ENCODE results near the gene CHID1.
A peak's percentile ranks its signal among the peaks of the same experiment; 100 is the strongest.

Gene CHID1

GRCh38 chr11:849951-850774 lies 60.4 kb downstream of the CHID1 start:
- peak; percentile 67 for DNase-seq (ENCODE audit: low spot score)

DNA sequence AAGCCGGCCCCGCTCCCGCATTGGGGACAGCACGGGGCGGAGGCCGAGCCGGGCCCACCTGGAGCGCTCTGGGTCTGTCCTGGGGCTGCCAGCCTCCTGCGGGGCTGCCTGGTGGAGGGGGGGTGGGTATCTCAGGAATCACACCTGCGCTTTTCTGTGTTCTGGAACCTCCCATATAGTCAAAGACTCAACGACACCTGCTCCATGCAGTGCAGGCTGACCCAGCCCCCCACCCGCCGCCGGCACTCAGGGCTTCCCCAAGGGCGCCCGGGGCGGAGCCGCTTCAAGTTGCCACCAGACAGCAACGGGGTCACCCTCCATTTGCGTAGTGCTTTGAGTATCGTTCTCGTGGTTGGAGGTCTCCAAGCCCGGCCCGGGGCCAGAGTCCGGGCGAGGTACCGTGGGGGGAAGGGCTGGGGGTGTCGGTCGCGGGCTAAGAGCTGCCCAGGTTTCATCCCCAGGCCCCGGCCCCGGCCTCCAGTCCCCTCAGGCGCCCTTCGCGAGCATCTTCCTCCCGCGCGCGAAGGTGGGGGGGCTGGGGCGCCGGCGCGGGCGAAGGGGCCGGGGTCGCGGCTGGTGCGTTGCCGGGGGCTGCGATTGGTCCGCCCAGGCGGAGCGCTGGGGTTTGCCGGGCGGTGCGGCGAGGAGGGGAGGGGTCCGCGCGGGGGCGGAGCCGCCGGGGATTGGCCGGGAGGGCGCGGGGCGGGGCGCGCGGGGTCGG lies 61.3 kb downstream of the CHID1 start:
- DNase-seq (ENCODE audit: low spot score) = peak; percentile 89

DNA sequence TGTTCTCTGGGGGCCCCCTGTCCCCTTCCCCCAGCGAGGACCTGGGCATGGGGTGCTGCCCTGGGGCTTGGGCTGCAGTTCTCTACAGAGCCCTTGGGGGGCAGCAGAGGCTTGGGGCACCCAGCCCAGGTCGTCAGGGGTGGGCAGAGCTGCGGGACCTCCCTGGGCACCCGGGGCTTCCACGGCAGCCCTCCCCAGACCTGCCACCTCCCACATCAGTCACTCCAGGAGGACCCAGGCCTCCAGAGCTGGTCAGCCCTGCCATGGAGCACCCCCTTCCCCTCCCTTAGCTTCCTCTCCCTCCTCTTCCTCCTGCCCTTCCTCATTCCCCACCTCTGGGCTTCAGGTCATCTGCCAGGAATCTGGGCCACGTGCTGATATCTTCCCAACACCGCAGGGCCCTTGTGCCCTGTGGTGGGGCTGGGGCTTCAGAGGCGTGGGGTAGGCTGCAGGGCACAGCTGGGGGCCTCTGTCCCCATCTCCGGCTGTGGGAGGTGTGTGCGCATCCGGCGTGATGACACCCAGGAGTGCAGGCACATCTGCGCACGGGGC lies 62.2 kb downstream of the CHID1 start:
- peak; percentile 74 for DNase-seq (ENCODE audit: low spot score)

GRCh38 chr11:847876-848275 lies 62.7 kb downstream of the CHID1 start:
- DNase-seq (ENCODE audit: low spot score) = no peak

DNA sequence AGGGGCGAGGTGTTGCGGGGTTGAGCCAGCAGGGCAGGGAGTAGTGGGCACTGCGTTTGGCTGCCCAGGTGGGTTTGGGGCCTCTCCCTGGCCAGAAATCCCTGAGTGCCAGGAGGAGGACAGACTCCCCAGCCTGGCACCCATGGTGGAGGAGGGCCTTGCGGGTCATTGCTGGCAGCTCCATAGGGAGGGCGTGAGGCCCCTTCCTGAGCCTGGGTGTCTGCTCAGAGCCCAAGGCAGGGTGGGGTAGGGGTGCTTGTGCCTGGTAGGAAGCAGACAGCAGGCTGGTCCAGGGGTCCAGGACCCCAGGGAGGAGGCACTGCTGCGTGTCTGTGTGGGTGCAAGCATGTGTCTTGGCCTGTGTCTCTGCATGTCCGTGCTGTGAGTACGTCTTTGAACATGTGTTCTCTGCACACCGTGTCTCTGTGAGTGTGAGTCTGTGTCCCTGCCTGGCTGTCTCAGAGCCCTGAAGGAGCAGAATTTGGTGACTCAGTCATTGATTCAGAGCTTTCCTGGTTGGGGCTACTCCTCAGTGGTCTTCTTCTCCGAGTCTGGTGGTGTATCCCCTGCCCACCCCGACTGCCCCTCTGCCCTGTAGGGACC lies 64.0 kb downstream of the CHID1 start:
- no peak for DNase-seq (ENCODE audit: low spot score)

DNA sequence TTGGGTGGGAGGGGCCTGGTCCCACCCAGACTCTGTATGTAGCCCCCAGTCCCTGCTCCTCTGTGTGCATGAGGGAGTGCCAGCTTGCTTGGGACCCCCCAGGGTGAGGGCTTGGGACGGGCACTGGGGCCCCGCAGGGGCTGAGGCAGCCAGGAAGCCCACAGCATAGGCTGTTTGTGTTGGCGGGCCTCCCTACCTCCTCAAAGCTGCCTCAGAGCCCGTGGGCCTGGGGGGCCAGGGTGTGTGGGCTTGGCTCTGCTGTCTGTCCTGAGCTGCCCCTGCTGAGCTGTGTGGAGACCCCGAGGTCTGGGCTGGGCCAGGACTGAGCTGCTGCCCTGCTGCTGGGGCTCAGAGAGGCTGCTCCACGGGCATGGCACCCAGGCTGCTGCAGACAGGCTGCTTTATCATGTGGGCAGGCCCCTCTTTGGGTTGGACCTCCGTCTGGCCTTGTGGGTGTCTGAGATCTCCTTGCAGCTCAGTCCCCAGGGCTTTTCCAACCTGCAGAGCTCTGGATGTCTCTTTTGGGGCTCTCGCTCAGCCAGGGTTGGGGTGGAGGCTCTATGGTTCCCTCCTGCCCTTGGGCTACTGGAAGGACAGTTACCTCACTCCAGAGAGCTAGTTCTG lies 64.6 kb downstream of the CHID1 start:
- no peak for DNase-seq (ENCODE audit: low spot score)

DNA sequence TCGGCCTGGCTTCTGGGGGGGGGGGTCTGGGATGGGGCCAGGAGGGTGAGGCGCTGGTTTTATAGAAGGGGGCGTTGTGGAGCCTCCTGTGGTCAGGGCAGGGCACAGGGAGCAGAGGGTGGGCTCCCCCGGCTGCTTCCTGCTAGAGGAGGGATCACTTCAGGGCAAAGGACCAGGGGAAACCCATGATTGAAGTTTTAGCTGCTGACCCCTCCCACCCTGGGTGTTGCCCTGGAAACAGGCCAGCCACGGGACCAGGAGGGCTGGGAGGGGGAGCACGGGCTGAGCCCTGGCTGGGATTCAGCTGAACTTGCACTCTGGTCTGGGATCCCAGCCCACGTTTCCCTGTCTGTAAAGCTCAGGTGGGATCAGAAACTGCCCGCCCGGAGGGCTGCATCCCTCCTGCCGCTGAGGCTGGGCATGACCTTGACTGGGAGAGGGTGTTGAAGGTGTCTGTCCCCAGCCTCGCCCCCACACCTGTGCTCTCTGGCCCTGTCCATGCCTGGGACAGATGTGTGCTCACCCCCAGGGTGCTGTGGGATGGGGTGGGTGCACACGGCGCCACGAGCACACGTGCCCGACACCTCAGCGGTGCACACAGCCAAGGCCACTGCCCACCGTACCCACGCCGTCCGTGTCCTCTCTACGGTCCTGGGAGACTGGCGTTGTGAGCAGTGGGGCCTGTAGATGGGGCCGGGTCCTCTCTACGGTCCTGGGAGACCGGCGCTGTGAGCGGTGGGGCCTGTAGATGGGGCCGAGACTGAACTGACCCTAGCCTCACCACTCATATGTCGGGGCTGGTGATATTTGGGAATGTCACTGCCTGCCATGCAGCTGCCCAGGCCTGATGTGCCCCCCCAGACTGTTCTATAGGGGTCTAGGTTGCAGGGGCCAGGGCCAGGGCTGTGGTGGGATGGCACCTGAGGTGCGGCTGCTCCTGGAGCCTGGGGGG lies 65.6 kb downstream of the CHID1 start:
- peak; percentile 84 for DNase-seq (ENCODE audit: low spot score)

DNA sequence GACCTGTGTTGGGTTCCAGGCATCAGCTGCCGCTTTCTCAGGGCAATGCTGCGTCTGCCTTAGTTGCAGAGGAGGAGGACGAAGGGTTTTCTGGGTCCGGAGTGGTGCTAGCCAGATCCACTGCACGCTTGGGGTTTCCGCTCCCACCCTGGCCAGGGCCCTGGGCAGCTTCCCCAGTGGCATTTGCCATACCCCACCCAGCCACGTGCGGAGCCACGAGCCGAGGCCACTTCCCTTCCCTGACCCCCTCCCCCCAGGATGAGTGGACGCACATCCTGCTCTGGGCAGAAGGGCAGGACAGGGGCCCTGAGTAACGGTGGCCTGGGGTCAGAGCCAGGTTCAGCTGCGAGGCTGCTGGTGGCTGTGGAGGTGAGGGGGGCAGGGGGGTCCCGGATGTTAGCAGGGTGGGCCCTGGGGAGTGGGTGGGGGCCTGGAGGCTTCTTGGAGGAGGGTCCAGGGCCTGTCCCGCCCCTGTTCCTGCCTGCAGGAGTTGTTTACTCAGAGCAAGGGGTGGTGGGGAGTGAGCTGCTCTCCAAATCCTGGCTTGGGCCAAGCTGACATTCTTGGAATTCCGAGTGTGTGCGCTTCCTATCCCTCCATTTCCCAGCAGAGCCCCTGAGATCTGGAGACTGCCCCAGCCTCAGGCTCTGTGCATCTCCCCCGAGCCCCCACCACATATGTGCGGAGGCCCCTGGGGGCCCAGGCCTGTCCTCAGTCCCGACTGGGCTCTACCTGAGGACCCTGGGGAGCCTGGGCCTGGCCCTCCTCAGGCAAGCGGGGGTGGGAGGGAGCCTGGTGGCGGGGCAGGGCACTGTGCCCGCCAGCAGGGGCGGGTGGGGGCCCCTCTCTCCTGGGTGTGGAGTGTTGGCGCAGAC lies 66.6 kb downstream of the CHID1 start:
- DNase-seq (ENCODE audit: low spot score) = peak; percentile 85

DNA sequence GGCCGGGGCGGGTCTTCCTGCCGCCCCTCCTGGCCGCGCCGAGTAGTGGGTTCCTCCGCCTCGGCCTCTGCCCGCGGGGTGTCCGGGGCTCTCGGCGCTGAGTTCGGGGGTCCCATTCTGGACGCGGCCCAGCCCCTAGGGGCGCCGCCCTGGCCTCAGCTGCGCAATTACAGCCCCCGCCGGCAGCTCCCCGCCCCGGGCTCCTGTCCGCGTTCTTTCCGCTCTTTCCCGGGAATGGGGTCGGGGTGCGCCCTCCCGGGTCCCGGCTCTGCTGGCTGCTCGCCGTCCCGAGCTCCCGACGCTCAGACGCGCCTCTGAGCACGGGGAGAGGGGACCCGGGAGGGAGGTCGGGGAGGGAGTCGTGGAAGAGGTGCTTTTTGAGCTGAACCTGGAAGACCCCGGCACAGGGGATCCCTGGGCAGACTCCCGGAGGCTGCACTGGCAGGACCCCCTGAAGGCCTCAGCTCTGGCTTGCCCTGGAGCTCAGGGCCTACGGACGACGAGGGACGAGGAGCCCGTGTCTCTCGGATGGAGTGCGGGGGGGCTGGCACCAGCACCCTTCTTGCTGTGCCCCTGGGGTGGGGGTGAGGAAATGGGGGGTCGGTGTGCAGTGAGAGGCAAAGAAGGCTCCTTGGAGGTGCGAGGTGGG lies 67.4 kb downstream of the CHID1 start:
- DNase-seq (ENCODE audit: low spot score) = no peak

- DNase-seq (ENCODE audit: low spot score) = peak; percentile 96
These were observed 68.1 kb downstream of the CHID1 start, which contains the start of the genes POLR2L and TSPAN4 for GRCh38 chr11:842370-843002. TSS of gene POLR2L (minus strand) at chr11:842529. CDS start at chr11:842508, 21 bp downstream. TSS of gene TSPAN4 (plus strand) at chr11:842852. CDS start at chr11:850305, 7,453 bp downstream.

GRCh38 chr11:841981-842369 lies 68.6 kb downstream of the CHID1 start:
- no peak for DNase-seq (ENCODE audit: low spot score)

GRCh38 chr11:839875-840617 lies 70.6 kb downstream of the CHID1 start:
- no peak for DNase-seq (ENCODE audit: low spot score)

- no peak for DNase-seq (ENCODE audit: low spot score)
These were observed 71.4 kb downstream of the CHID1 start for GRCh38 chr11:839280-839623.

- DNase-seq (ENCODE audit: low spot score) = no peak
These were observed 72.0 kb downstream of the CHID1 start for GRCh38 chr11:838441-839279.

GRCh38 chr11:837990-838307 lies 72.7 kb downstream of the CHID1 start:
- no peak for DNase-seq (ENCODE audit: low spot score)

GRCh38 chr11:837189-837989 lies 73.2 kb downstream of the CHID1 start:
- no peak for DNase-seq (ENCODE audit: low spot score)

- no peak for DNase-seq (ENCODE audit: low spot score)
These were observed 73.9 kb downstream of the CHID1 start for GRCh38 chr11:836700-837099.
